RWPE2 (cell line): Measurements from ENCODE around the gene CD82.
"Not testable (repeated sequence)": the region's sequence is repeated elsewhere in the genome, so short reads cannot be mapped to it uniquely, and the experiment has no call there.

Experiments
- ATAC-seq: fragments of 200-7000 bp; cut with Tn5 transposase; 3 replicates; pipeline ENCODE4 v1.9.1; 2021; ENCODE audit warnings: low read depth
- DNase-seq: peaks from one replicate; pipeline ENCODE4 v3.0.0-alpha.2; 2020; ENCODE audit warnings: low spot score
- H3K27ac ChIP-seq: fragments of 450-650 bp; 2 replicates; pipeline ENCODE4 v1.5.1; 2017; ENCODE audit warnings: mild to moderate bottlenecking; ENCODE audit not compliant: poor library complexity, severe bottlenecking
- H3K27me3 ChIP-seq: fragments of 250-450 bp; sonication (Bioruptor Pico); 2 replicates; pipeline ENCODE4 v1.5.1; 2021; ENCODE audit warnings: mild to moderate bottlenecking, moderate library complexity; ENCODE audit not compliant: insufficient read depth, poor library complexity, severe bottlenecking
- H3K36me3 ChIP-seq: fragments of 250-450 bp; sonication (Bioruptor Pico); 2 replicates; pipeline ENCODE4 v1.5.1; 2020; ENCODE audit warnings: low read depth, mild to moderate bottlenecking, moderate library complexity
- H3K4me1 ChIP-seq: fragments of 250-450 bp; sonication (Bioruptor Pico); 2 replicates; pipeline ENCODE4 v1.5.1; 2021; ENCODE audit warnings: mild to moderate bottlenecking, moderate library complexity; ENCODE audit not compliant: insufficient read depth, poor library complexity, severe bottlenecking
- H3K4me3 ChIP-seq: fragments of 250-450 bp; sonication (Bioruptor Pico); 2 replicates; pipeline ENCODE4 v1.5.1; 2021; ENCODE audit warnings: mild to moderate bottlenecking, moderate library complexity; ENCODE audit not compliant: severe bottlenecking
- H3K9me3 ChIP-seq: fragments of 250-450 bp; sonication (Bioruptor Pico); 2 replicates; pipeline ENCODE4 v1.5.1; 2021; ENCODE audit warnings: mild to moderate bottlenecking, moderate library complexity; ENCODE audit not compliant: severe bottlenecking
- CTCF ChIP-seq: fragments of 450-650 bp; IDR thresholded peaks from one replicate; pipeline ENCODE4 v1.5.1; 2017; ENCODE audit warnings: mild to moderate bottlenecking, moderate library complexity; ENCODE audit not compliant: poor library complexity, severe bottlenecking

Gene CD82

GRCh38 chr11:44659641-44660040 is 94.2 kb downstream of the CD82 start:
- H3K27me3 ChIP-seq, result no peaks in the 10 kb centered on the region
- DNase-seq, result no peak

GRCh38 chr11:44660535-44660934 is 95.1 kb downstream of the CD82 start:
- not testable (repeated sequence) for H3K4me1 ChIP-seq, H3K27me3 ChIP-seq, H3K9me3 ChIP-seq, DNase-seq, H3K4me3 ChIP-seq, ATAC-seq, H3K36me3 ChIP-seq, H3K27ac ChIP-seq

More at GRCh38 chr11:44659641-44660040, 94.2 kb downstream of the CD82 start:
- H3K36me3 ChIP-seq, result no peaks in the 10 kb centered on the region
- H3K9me3 ChIP-seq, result peaks cover 2% of the 10 kb centered on the region
- ATAC-seq, result no peak
- no peak overlapping the region for H3K4me3 ChIP-seq
- H3K4me1 ChIP-seq, result no peaks in the 10 kb centered on the region
- H3K27ac ChIP-seq, result no peak overlapping the region
- no peak for TF ChIP-seq CTCF

GRCh38 chr11:44661311-44661717 is 95.9 kb downstream of the CD82 start:
- no peak overlapping the region for H3K4me3 ChIP-seq
- H3K9me3 ChIP-seq, result peaks cover 2% of the 10 kb centered on the region
- no peak for ATAC-seq
- DNase-seq, result no peak
- H3K27me3 ChIP-seq, result no peaks in the 10 kb centered on the region
- no peaks in the 10 kb centered on the region for H3K36me3 ChIP-seq
- no peak for TF ChIP-seq CTCF
- no peak overlapping the region for H3K27ac ChIP-seq
- H3K4me1 ChIP-seq, result no peaks in the 10 kb centered on the region
